Brain microvascular endothelial cell (primary cell): ENCODE measurements around the gene THRB.

Experiments used
- DNase-seq: peaks from one replicate; pipeline ENCODE4 v3.0.0-alpha.2; 2020
- H3K27ac ChIP-seq: fragments of 250-450 bp; sonication (Bioruptor Pico); 2 replicates; pipeline ENCODE4 v1.5.1; 2020; ENCODE audit warnings: mild to moderate bottlenecking, moderate library complexity
- H3K27me3 ChIP-seq: fragments of 250-450 bp; sonication (Bioruptor Pico); replicated peaks from 2 replicates; pipeline ENCODE4 v1.5.1; 2020; ENCODE audit warnings: mild to moderate bottlenecking
- H3K36me3 ChIP-seq: fragments of 250-450 bp; sonication (Bioruptor Pico); replicated peaks from 2 replicates; pipeline ENCODE4 v1.5.1; 2020; ENCODE audit warnings: mild to moderate bottlenecking
- H3K4me3 ChIP-seq: 2 replicates; pipeline ENCODE4 v1.5.1; 2011; ENCODE audit warnings: low read depth, mild to moderate bottlenecking, control low read depth, low read length, moderate library complexity
- CTCF ChIP-seq: IDR thresholded peaks from 2 replicates; pipeline ENCODE4 v1.5.1; 2011; ENCODE audit warnings: low read depth, mild to moderate bottlenecking, moderate library complexity, low read length, control low read depth, inconsistent platforms; ENCODE audit errors: missing control alignments
- in situ Hi-C: cut with HindIII; loops from 2 replicates; pipeline ENCODE4 v1.10.0; 2017; ENCODE audit warnings: low sequenced_read_pairs, low pct_ligation_motif_present

The THRB gene

GRCh38 chr3:24474862-24475261, 19.8 kb downstream of the THRB start:
- no peak for DNase-seq
- Histone ChIP-seq H3K27me3 (no peaks in the 10 kb centered on the region), H3K4me3 (no peak overlapping the region), H3K27ac (no peak overlapping the region), H3K36me3 (no peaks in the 10 kb centered on the region)
- no peak for TF ChIP-seq CTCF
- in situ Hi-C loops: no loop called here

- DNase-seq: no peak
- Histone ChIP-seq H3K36me3 (no peaks in the 10 kb centered on the region), H3K27ac (no peak overlapping the region), H3K4me3 (no peak overlapping the region), H3K27me3 (no peaks in the 10 kb centered on the region)
- in situ Hi-C loops: no loop called here
- TF ChIP-seq CTCF: no peak
Observed at GRCh38 chr3:24472358-24472757, 22.3 kb downstream of the THRB start.

GRCh38 chr3:24471486-24471885, 23.2 kb downstream of the THRB start:
- in situ Hi-C loops: no loop called here
- Histone ChIP-seq H3K27me3 (no peaks in the 10 kb centered on the region), H3K4me3 (no peak overlapping the region), H3K36me3 (no peaks in the 10 kb centered on the region), H3K27ac (no peak overlapping the region)
- no peak for TF ChIP-seq CTCF
- DNase-seq: no peak

GRCh38 chr3:24470277-24470676, 24.4 kb downstream of the THRB start:
- Histone ChIP-seq H3K27ac (no peak overlapping the region), H3K27me3 (no peaks in the 10 kb centered on the region), H3K36me3 (no peaks in the 10 kb centered on the region), H3K4me3 (no peak overlapping the region)
- in situ Hi-C loops: no loop called here
- no peak for TF ChIP-seq CTCF
- no peak for DNase-seq

- no peak for TF ChIP-seq CTCF
- no peak overlapping the region for H3K27ac ChIP-seq
- in situ Hi-C loops: no loop called here
- no peak for DNase-seq
- H3K36me3 ChIP-seq: no peaks in the 10 kb centered on the region
- H3K4me3 ChIP-seq: no peak overlapping the region
- no peaks in the 10 kb centered on the region for H3K27me3 ChIP-seq
Observed at GRCh38 chr3:24464389-24464788, 30.3 kb downstream of the THRB start.

GRCh38 chr3:24462737-24463136, 31.9 kb downstream of the THRB start:
- DNase-seq: no peak
- no peaks in the 10 kb centered on the region for H3K36me3 ChIP-seq
- H3K27me3 ChIP-seq: no peaks in the 10 kb centered on the region
- in situ Hi-C loops: no loop called here
- TF ChIP-seq CTCF: no peak
- no peak overlapping the region for H3K4me3 ChIP-seq
- no peak overlapping the region for H3K27ac ChIP-seq
